ENCODE measurements around the gene UFSP1.
"Not testable (repeated sequence)": the region's sequence is repeated elsewhere in the genome, so short reads cannot be mapped to it uniquely, and the experiment has no call there.

Gene UFSP1

GRCh38 chr7:100911484-100911883 is 22.0 kb upstream of the UFSP1 start:
- H3K27me3 ChIP-seq (replicated peaks; ENCODE audit: control insufficient read depth, insufficient read depth, low read length): peaks cover 3% of the 10 kb centered on the region
- H3K36me3 ChIP-seq (ENCODE audit: control insufficient read depth, insufficient read depth, low read length, severe bottlenecking): no peaks in the 10 kb centered on the region
- H3K4me1 ChIP-seq (ENCODE audit: control insufficient read depth, insufficient read depth, low read length): peaks cover 3% of the 10 kb centered on the region
- no peak overlapping the region for H3K9ac ChIP-seq (ENCODE audit: low read length)
- H3K9me3 ChIP-seq (ENCODE audit: control insufficient read depth, low read length): peaks cover 4% of the 10 kb centered on the region
- DNase-seq (ENCODE audit: low read depth): no peak
- no peak overlapping the region for H3K4me3 ChIP-seq (ENCODE audit: low read length)

DNA sequence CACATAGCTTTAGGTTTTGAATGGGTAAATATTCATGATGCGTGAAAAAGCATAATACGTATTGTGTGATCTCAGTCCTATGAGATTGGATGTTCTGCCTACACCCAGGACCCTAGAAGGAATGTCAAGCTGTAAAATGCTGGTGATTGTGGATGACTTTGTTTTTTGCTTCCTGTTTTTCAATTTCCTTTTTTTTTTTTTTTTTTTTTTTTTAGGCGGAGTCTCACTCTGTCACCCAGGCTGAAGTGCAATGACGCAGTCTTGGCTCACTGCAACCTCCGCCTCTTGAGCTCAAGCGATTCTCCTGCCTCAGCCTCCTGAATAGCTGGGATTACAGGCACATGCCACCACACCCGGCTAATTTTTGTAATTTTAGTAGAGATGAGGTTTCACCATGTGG is 20.9 kb upstream of the UFSP1 start:
- not testable (repeated sequence) for H3K27me3 ChIP-seq (replicated peaks; ENCODE audit: control insufficient read depth, insufficient read depth, low read length); H3K9me3 ChIP-seq (ENCODE audit: control insufficient read depth, low read length); H3K4me1 ChIP-seq (ENCODE audit: control insufficient read depth, insufficient read depth, low read length); DNase-seq (ENCODE audit: low read depth); H3K4me3 ChIP-seq (ENCODE audit: low read length); H3K9ac ChIP-seq (ENCODE audit: low read length); H3K36me3 ChIP-seq (ENCODE audit: control insufficient read depth, insufficient read depth, low read length, severe bottlenecking)

DNA sequence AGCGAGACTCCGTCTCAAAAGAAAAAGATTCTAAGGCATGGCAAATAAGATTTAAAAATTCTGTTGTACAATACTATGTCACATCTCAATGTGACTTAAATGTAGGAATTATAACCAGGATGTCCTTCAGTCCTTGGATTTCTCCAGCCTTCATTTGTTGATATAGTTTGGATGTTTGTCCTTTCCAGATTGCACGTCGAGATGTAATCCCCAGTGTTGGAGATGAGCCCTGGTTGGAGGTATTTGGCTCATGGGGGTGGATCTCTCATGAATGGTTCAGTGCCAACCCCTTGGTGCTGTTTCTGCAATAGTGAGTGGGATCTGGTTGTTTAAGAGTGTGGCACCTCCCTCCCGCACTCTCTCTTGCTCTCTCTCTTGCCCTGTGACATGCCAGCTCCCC is 19.0 kb upstream of the UFSP1 start:
- Histone ChIP-seq H3K27me3 (replicated peaks; ENCODE audit: control insufficient read depth, insufficient read depth, low read length) (peaks cover 3% of the 10 kb centered on the region), H3K9me3 (ENCODE audit: control insufficient read depth, low read length) (peaks cover 7% of the 10 kb centered on the region), H3K9ac (ENCODE audit: low read length) (no peak overlapping the region), H3K36me3 (ENCODE audit: control insufficient read depth, insufficient read depth, low read length, severe bottlenecking) (no peaks in the 10 kb centered on the region), H3K4me3 (ENCODE audit: low read length) (no peak overlapping the region), H3K4me1 (ENCODE audit: control insufficient read depth, insufficient read depth, low read length) (no peaks in the 10 kb centered on the region)
- no peak for DNase-seq (ENCODE audit: low read depth)

DNA sequence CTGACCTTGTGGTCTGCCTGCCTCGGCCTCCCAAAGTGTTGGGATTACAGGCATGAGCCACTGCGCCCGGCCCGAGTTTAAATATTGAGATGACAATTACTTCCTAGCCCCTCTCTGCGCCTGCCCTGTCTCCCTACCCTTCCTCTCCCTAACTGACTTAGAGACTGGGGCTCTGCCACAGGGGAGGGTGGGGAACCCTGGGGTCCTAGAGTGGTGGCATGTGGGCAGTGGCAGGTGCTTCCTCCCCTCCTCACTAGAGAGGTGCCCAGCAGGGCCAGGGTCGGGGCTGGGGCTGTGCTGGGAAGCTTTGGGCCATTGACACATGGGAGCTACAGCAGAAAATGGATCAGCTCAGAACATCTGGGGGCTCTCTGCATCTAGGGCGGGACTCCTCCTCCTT is 13.1 kb upstream of the UFSP1 start:
- no peak for DNase-seq (ENCODE audit: low read depth)
- Histone ChIP-seq H3K9ac (ENCODE audit: low read length) (no peak overlapping the region), H3K4me1 (ENCODE audit: control insufficient read depth, insufficient read depth, low read length) (no peaks in the 10 kb centered on the region), H3K36me3 (ENCODE audit: control insufficient read depth, insufficient read depth, low read length, severe bottlenecking) (no peaks in the 10 kb centered on the region), H3K27me3 (replicated peaks; ENCODE audit: control insufficient read depth, insufficient read depth, low read length) (peaks cover 25% of the 10 kb centered on the region), H3K9me3 (ENCODE audit: control insufficient read depth, low read length) (peaks cover 7% of the 10 kb centered on the region), H3K4me3 (ENCODE audit: low read length) (no peak overlapping the region)

GRCh38 chr7:100901921-100902332 is 12.4 kb upstream of the UFSP1 start:
- Histone ChIP-seq H3K4me1 (ENCODE audit: control insufficient read depth, insufficient read depth, low read length) (no peaks in the 10 kb centered on the region), H3K27me3 (replicated peaks; ENCODE audit: control insufficient read depth, insufficient read depth, low read length) (peaks cover 29% of the 10 kb centered on the region), H3K4me3 (ENCODE audit: low read length) (no peak overlapping the region), H3K36me3 (ENCODE audit: control insufficient read depth, insufficient read depth, low read length, severe bottlenecking) (no peaks in the 10 kb centered on the region), H3K9ac (ENCODE audit: low read length) (no peak overlapping the region), H3K9me3 (ENCODE audit: control insufficient read depth, low read length) (peaks cover 7% of the 10 kb centered on the region)
- DNase-seq (ENCODE audit: low read depth): no peak

DNA sequence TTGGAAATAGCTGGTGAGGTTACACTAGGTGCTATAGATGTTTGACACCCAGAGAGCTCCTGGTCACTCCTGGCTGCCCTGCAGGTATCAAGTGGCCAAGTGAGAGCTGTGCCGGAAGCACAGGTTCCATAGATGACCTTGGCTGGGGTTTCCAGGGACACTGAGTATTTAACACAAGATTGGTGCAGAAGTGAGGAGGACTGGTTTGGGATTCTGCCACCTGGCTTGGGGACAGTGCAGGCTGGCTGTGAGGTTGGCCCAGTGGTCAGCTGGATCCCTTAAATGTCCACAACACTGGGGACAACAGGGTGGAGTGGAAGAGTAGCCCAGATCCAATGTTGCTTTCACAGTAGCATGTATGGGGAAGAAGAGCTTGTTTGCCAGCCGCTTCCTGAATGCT is 11.5 kb upstream of the UFSP1 start:
- Histone ChIP-seq H3K36me3 (ENCODE audit: control insufficient read depth, insufficient read depth, low read length, severe bottlenecking) (no peaks in the 10 kb centered on the region), H3K27me3 (replicated peaks; ENCODE audit: control insufficient read depth, insufficient read depth, low read length) (peaks cover 34% of the 10 kb centered on the region), H3K9me3 (ENCODE audit: control insufficient read depth, low read length) (no peaks in the 10 kb centered on the region), H3K9ac (ENCODE audit: low read length) (no peak overlapping the region), H3K4me1 (ENCODE audit: control insufficient read depth, insufficient read depth, low read length) (no peaks in the 10 kb centered on the region), H3K4me3 (ENCODE audit: low read length) (no peak overlapping the region)
- no peak for DNase-seq (ENCODE audit: low read depth)

DNA sequence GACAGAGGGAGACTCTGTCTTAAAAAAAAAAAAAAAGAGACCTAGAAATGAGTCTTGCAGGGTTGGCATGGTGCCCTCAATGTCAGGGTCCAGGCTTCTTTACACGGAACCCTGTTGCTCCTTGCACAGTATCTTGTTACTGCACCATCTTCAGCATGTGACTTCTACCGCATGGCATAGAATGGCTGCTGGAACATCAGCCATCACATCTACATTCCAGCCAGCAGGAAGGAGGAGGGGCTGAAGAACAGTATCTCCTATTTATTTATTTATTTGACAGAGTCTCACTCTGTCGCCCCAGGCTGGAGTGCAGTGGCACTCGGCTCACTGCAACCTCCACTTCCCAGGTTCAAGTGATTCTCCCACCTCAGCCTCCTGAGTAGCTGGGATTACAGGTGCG is 9.9 kb upstream of the UFSP1 start:
- H3K36me3 ChIP-seq (ENCODE audit: control insufficient read depth, insufficient read depth, low read length, severe bottlenecking): no peaks in the 10 kb centered on the region
- H3K4me3 ChIP-seq (ENCODE audit: low read length): no peak overlapping the region
- DNase-seq (ENCODE audit: low read depth): no peak
- H3K9me3 ChIP-seq (ENCODE audit: control insufficient read depth, low read length): no peaks in the 10 kb centered on the region
- H3K4me1 ChIP-seq (ENCODE audit: control insufficient read depth, insufficient read depth, low read length): no peaks in the 10 kb centered on the region
- H3K9ac ChIP-seq (ENCODE audit: low read length): no peak overlapping the region
- H3K27me3 ChIP-seq (replicated peaks; ENCODE audit: control insufficient read depth, insufficient read depth, low read length): peaks cover 35% of the 10 kb centered on the region

GRCh38 chr7:100897772-100898454 is 8.4 kb upstream of the UFSP1 start:
- Histone ChIP-seq H3K9ac (ENCODE audit: low read length) (no peak overlapping the region), H3K36me3 (ENCODE audit: control insufficient read depth, insufficient read depth, low read length, severe bottlenecking) (peaks cover 2% of the 10 kb centered on the region), H3K9me3 (ENCODE audit: control insufficient read depth, low read length) (no peaks in the 10 kb centered on the region), H3K4me1 (ENCODE audit: control insufficient read depth, insufficient read depth, low read length) (peaks cover 6% of the 10 kb centered on the region), H3K27me3 (replicated peaks; ENCODE audit: control insufficient read depth, insufficient read depth, low read length) (peaks cover 35% of the 10 kb centered on the region), H3K4me3 (ENCODE audit: low read length) (no peak overlapping the region)
- no peak for DNase-seq (ENCODE audit: low read depth)

GRCh38 chr7:100896732-100897608 is 7.5 kb upstream of the UFSP1 start:
- H3K4me3 ChIP-seq (ENCODE audit: low read length): no peak overlapping the region

GRCh38 chr7:100895956-100896731 is 6.6 kb upstream of the UFSP1 start:
- H3K27me3 ChIP-seq (replicated peaks; ENCODE audit: control insufficient read depth, insufficient read depth, low read length): peaks cover 28% of the 10 kb centered on the region
- peaks cover 5% of the 10 kb centered on the region for H3K36me3 ChIP-seq (ENCODE audit: control insufficient read depth, insufficient read depth, low read length, severe bottlenecking)
- H3K9ac ChIP-seq (ENCODE audit: low read length): peak overlapping the region; percentile 5
- peak; percentile 50 for DNase-seq (ENCODE audit: low read depth)
- no peaks in the 10 kb centered on the region for H3K9me3 ChIP-seq (ENCODE audit: control insufficient read depth, low read length)
- H3K4me1 ChIP-seq (ENCODE audit: control insufficient read depth, insufficient read depth, low read length): peaks cover 14% of the 10 kb centered on the region
- peak overlapping the region; percentile 61 for H3K4me3 ChIP-seq (ENCODE audit: low read length)

More at GRCh38 chr7:100896732-100897608, 7.5 kb upstream of the UFSP1 start:
- Histone ChIP-seq H3K9me3 (ENCODE audit: control insufficient read depth, low read length) (no peaks in the 10 kb centered on the region), H3K36me3 (ENCODE audit: control insufficient read depth, insufficient read depth, low read length, severe bottlenecking) (peaks cover 5% of the 10 kb centered on the region), H3K9ac (ENCODE audit: low read length) (no peak overlapping the region), H3K27me3 (replicated peaks; ENCODE audit: control insufficient read depth, insufficient read depth, low read length) (peaks cover 32% of the 10 kb centered on the region), H3K4me1 (ENCODE audit: control insufficient read depth, insufficient read depth, low read length) (peaks cover 8% of the 10 kb centered on the region)
- peak; percentile 80 for DNase-seq (ENCODE audit: low read depth)

DNA sequence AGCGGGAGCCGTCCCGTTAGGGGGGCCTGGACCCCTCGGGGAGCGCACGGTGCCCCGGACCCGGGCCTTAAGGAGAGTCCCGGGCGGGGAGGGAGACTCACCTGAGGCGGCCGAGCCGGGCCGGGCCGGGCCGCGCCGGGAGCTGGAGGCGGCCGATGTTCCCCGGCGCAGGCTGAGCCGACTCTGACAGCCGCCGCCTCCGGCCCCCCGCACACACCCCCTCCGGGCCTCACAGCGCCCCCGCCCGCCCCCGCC is 6.1 kb upstream of the UFSP1 start, which contains the start of gene ACHE:
Gene ACHE, minus strand, starts transcription at position 188 of the 255 bp plus-strand sequence. CDS start 1,656 bp downstream, outside the sequence.
- H3K9ac ChIP-seq (ENCODE audit: low read length): peak within 1 kb of the TSS; percentile 91
- H3K4me1 ChIP-seq (ENCODE audit: control insufficient read depth, insufficient read depth, low read length): peaks cover 19% of the 10 kb centered on the region
- peaks cover 23% of the 10 kb centered on the region for H3K27me3 ChIP-seq (replicated peaks; ENCODE audit: control insufficient read depth, insufficient read depth, low read length)
- DNase-seq (ENCODE audit: low read depth): no peak
- H3K36me3 ChIP-seq (ENCODE audit: control insufficient read depth, insufficient read depth, low read length, severe bottlenecking): peaks cover 5% of the 10 kb centered on the region
- no peaks in the 10 kb centered on the region for H3K9me3 ChIP-seq (ENCODE audit: control insufficient read depth, low read length)
- peak within 1 kb of the TSS; percentile 81 for H3K4me3 ChIP-seq (ENCODE audit: low read length)

All from adipocyte (in vitro differentiated cells).